HG03439 (cell line): Measurements from ENCODE around the gene CFAP221.

Experiments
- ATAC-seq: cut with Tn5 transposase; IDR thresholded peaks from one replicate; pipeline ENCODE4 v1.9.1; 2021; ENCODE audit warnings: mild to moderate bottlenecking, moderate library complexity; ENCODE audit not compliant: unreplicated experiment

Gene CFAP221

DNA sequence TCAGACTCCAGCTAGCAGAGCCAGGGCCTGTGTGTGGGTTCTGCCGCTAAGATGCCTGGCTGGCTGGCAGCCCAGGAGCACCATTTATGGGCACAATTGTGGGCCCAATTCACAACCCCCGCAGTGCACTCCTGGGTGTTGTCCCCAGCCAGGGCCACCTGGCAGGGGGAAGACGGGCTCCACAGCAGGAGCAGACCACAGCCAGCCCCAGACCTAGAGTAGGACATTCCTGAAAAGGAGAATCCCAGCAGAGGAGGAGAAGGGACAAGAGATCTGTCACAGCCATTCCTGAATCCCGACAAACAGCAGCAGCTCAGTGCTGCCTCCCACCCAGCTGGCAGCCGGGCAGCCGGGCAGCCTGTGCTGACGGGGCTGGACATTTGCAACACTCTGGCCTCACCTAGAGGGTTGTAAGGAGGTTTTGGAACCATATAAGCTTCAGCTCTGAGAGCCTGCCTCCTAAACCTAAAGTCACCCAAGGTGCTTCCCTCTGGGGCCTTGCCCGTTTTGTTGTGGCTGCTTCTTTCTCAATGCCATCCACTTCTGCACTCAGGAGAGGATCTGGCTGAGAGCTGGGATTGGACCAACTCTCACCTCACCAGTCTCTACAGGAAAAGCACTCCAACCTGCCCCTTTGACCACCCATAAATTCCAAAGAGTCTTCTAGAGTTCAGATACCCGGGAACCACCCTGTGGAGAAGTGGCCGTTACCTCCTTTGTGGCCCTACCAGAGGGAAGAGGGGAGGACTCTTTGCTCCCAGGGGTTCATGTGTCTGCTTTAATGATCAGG lies 130.7 kb downstream of the CFAP221 start:
- no peak for ATAC-seq

DNA sequence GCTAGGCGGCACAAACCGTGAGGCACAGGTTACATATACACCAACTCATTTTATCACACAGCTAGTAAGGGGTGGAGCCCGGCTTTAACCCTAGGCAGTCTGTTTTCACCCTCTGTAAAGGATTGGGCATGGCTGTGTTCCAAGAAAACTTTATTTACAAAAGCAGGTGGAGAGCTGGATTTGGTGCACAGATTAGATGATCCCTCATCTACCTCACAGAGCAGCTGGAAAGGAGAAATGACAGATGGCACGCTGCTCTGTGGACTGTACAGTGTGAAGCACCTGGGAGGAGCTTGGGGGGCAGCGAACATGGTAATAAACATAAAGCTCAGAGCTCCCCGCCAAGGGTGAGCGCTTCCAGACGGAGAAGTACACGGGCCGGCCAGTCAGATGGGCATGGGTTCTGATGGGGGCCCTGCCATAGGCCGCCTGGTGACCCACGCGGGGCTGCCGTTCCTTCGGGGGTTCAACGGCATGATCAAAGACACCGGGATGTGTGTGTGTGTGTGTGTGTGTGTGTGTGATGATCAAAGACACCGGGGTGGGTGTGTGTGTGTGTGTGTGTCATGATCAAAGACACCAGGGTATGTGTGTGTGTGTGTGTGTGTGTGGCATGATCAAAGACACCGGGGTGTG lies 133.9 kb downstream of the CFAP221 start:
- no peak for ATAC-seq

GRCh38 chr2:119679526-119679837 lies 135.2 kb downstream of the CFAP221 start:
- ATAC-seq = peak; percentile 2

GRCh38 chr2:119679846-119680245 lies 135.6 kb downstream of the CFAP221 start:
- ATAC-seq = no peak

- no peak for ATAC-seq
Measured at GRCh38 chr2:119680457-119681202, 136.4 kb downstream of the CFAP221 start.

- no peak for ATAC-seq
Measured at GRCh38 chr2:119681203-119681867, 137.1 kb downstream of the CFAP221 start.

- ATAC-seq = no peak
Measured at GRCh38 chr2:119681868-119682220, 137.6 kb downstream of the CFAP221 start.

DNA sequence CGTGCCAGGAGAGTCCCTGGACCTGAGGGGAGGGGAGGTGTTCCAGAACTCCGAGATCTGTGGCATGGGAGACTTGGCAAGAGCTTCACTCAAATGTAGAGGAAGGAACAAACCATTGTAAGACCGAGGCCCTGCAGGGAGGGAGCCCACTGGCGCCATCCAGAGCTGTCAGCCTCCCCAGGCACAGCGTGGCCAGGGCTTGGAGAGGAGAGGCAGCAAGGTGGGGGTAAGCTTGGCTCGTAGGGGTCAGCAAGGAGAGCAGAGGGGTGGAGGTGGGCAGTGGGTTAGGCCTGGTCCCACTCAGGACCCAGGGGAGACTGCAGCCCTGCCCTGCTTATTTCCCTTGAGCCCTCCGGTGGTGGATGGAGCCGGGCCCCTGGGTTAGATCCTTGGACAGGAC lies 138.3 kb downstream of the CFAP221 start:
- ATAC-seq = no peak

DNA sequence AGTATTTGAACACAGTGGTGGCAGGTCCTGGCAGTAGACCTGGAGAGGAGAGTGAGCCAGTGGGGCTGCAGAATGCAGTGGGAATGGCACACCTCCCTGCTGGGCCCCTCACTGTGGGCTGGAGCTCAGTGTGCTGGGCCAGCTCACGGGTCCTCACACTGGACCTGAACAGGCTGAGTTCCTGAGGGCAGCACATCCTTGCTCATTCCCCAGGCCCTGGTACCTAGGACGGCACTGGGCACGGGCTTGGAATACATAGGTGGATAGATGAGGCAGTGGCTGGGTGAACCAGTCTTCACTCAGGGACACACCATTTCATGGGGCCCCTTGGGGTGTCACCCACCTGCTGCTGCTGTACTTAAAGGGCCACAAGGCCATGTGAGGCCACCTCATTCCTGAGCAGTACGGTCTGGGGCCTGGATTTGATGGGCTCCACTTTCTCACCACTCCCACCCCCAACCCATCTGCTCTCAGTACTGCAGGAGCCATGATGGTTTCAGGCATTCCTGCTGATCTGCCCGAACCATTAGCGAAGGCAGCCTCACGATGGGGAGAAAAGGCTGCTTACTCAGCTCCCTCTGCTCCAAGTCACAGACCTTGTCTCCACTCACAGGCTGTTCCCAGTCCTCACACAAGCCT lies 138.9 kb downstream of the CFAP221 start:
- no peak for ATAC-seq

GRCh38 chr2:119683713-119684443 lies 139.6 kb downstream of the CFAP221 start:
- no peak for ATAC-seq

- no peak for ATAC-seq
Measured at GRCh38 chr2:119684518-119684917, 140.3 kb downstream of the CFAP221 start.

DNA sequence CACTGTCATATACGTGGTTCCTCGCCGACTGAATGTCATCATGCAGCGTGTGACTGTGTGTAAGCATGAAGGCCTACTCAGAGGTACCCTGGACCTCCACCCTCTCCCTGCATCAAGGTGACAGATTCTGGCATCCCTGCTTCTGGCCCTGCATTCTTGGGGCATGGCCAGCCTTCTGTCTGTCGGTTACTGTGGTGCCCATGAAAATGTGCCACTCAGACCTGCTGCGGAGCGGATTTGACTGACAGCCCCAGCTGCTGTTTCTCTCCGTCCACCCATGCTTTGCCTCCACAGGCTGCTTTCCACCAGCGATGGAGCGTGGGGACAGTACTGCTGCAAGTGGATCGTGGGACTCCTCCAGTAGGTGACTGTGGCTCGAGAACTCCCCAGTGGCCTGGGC lies 144.4 kb downstream of the CFAP221 start:
- no peak for ATAC-seq

DNA sequence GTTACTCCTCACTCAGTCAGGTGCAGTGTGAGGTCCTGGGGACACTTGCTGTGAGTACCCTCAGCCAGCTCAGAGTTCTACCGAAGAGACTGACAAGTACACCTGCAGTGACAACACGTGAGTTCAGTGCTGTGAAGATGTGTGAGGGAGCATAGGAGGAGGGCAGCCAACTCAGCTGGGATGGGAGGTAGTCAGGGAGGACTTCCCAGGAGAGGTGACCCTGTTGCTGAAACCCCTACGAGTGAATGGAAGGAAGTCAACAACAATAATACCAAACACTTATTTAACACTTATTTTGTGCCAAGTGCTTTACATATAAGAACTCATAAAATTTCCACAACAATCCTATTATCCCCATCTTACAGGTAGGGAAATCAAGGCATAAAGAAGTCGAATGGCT lies 145.0 kb downstream of the CFAP221 start:
- no peak for ATAC-seq

DNA sequence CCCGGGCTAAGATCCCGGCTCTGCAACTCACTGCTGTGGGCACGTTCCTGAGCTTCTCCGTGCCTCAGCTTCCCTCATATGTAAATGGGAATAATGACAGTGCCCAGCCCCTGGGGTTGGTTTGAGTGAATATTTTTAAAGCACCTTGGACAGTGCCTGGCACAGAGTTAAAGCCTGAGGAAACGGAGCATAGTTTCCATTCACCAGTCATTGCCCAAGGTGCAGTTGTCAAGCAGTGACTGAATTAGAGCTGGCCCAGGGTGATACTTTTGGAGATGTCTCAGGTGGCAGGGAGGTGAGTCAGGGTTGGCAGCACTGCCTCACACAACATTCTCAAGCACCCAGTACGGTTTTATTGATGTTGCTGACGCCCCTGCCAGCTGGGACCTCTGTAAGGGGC lies 146.9 kb downstream of the CFAP221 start:
- no peak for ATAC-seq

DNA sequence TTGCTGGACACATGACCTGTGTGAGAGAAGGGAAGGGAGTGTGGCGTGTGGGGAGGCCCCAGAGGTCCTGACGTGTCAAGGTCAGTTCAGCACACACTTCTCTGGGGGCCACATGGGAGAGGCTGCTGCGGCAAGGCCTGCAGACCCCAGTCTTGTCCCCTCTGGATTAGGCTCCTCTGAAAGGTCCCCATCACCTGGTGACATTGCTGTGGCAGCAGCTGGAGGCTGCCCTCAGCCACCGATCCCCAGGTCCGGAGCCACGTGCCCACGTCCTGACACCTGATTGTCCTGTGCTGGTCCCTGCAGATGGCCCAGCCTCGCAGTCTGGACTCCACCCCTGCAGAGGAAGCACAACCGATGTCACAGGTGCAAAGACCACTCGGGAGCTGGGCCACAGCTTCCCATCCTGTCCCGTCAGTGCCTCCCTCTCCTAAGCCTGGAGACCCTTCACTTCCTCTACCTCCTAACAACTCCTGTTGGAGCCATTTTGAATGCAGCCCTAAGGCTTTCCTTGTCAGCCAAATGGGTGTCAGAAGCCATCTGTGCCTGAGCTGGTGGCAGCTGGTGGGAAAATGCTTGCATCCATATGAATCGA lies 147.5 kb downstream of the CFAP221 start:
- ATAC-seq = no peak

- no peak for ATAC-seq
Measured at GRCh38 chr2:119692310-119692709, 148.1 kb downstream of the CFAP221 start.

- ATAC-seq = no peak
Measured at GRCh38 chr2:119692954-119693353, 148.7 kb downstream of the CFAP221 start.

GRCh38 chr2:119693567-119693966 lies 149.3 kb downstream of the CFAP221 start:
- ATAC-seq = no peak

- ATAC-seq = no peak
Measured at GRCh38 chr2:119693967-119694366, 149.7 kb downstream of the CFAP221 start.

GRCh38 chr2:119694470-119694844 lies 150.2 kb downstream of the CFAP221 start:
- ATAC-seq = no peak
